GM12878 (cell line): Measurements from ENCODE around the gene MBD2.

Experiments used
- BCL11A ChIP-seq: IDR thresholded peaks from 2 replicates; pipeline ENCODE4 v1.6.1; 2011; ENCODE audit warnings: low read depth, low read length
- CTCF ChIP-seq, 3 experiments: IDR thresholded peaks in 2 of 3; conservative IDR thresholded peaks in 1 of 3; 2 replicates each; pipeline ENCODE4 v1.5.1; 2011; ENCODE audit warnings: low read depth in 3 of 3, low read length in 3 of 3, mild to moderate bottlenecking in 3 of 3, control low read depth in 2 of 3, moderate library complexity in 2 of 3, inconsistent platforms in 1 of 3, mixed read lengths in 1 of 3; ENCODE audit not compliant: control insufficient read depth in 2 of 3, insufficient read depth in 1 of 3; ENCODE audit errors: extremely low read depth in 1 of 3
- EGR1 ChIP-seq, 2 experiments: IDR thresholded peaks; 1 replicate in 1 of 2; 2 replicates in 1 of 2; pipeline ENCODE4 v1.6.1; 2011 to 2012; ENCODE audit warnings: low read depth in 2 of 2, low read length in 2 of 2, borderline replicate concordance in 1 of 2, mild to moderate bottlenecking in 1 of 2, moderate library complexity in 1 of 2
- KDM1A ChIP-seq: fragments of 200-600 bp; sonication (generic); IDR thresholded peaks from 2 replicates; pipeline ENCODE4 v1.6.1; 2016; ENCODE audit warnings: borderline replicate concordance
- REST ChIP-seq: IDR thresholded peaks from 2 replicates; pipeline ENCODE4 v1.6.1; 2012; ENCODE audit warnings: mild to moderate bottlenecking, low read depth, low read length
- TAF1 ChIP-seq: IDR thresholded peaks from 2 replicates; pipeline ENCODE4 v1.6.1; 2011; ENCODE audit warnings: mild to moderate bottlenecking, low read depth, low read length, borderline replicate concordance
- TCF12 ChIP-seq: IDR thresholded peaks from 2 replicates; pipeline ENCODE4 v1.6.1; 2011; ENCODE audit warnings: low read depth, mild to moderate bottlenecking, low read length

- TF ChIP-seq REST (no peak), CTCF (IDR thresholded peaks at IDR 0.05 in 2 of 3, conservative IDR thresholded peaks at IDR 0.05 in 1 of 3; ENCODE audit: control insufficient read depth in 2 of 3, extremely low read depth in 1 of 3, insufficient read depth in 1 of 3, low read depth in 3 of 3, low read length in 3 of 3) (no peak), TCF12 (no peak), KDM1A (no peak), BCL11A (no peak), EGR1 (IDR thresholded peaks at IDR 0.05; ENCODE audit: borderline replicate concordance in 1 of 2, low read depth in 2 of 2, low read length in 2 of 2) (no peak), TAF1 (no peak)
These were observed 43.2 kb upstream of the MBD2 start for GRCh38 chr18:54267701-54268100.
